GM10248 (cell line): Measurements from ENCODE around the gene DOCK7.

Source experiments
- CTCF ChIA-PET: fragments of 300-600 bp; sonication (Branson Sonifier 250); formaldehyde crosslinking; extraction: SDS; loops from one replicate; lab custom pipeline; 2021; ENCODE audit warnings: antibody characterized with exemption; lab: Yijun Ruan, JAX
- POLR2A ChIA-PET: fragments of 350-650 bp; sonication (Branson Sonifier 250); formaldehyde crosslinking; extraction: SDS; loops from one replicate; lab custom pipeline; 2020; ENCODE audit warnings: antibody characterized with exemption; lab: Yijun Ruan, JAX
- DNase-seq: peaks from one replicate; pipeline ENCODE4 v3.0.0; 2012; ENCODE audit errors: extremely low spot score
- CTCF ChIP-seq: IDR thresholded peaks from 2 replicates; pipeline ENCODE4 v1.5.1; 2012; ENCODE audit warnings: mild to moderate bottlenecking, low read depth; ENCODE audit errors: extremely low read depth, missing control alignments, control extremely low read depth

DOCK7 gene

DNA sequence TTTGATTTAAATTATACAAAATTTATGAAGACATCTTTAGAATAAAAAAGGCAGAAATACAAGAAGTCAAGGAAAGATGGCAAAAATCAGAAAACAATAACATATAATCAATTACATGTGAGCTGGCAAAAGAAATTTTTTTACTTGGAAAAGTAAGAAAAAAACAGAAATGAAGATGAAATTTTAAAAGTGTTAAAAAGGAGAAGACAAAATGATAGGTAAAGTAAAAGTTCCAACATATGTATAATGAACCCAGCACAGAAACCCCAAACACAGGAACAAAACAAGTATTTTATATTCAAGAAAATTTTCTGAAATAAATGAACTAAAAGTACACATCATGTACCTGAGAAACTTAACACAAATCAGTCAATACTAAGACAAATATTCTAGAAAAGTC lies 188.0 kb downstream of the DOCK7 start:
- DNase-seq: no peak
- ChIA-PET CTCF (interaction anchor here (1.6 to 2.9 kb wide), 3 partner anchors 8 to 246 kb away, joined by 5 to 23 read pairs (median 13); no protein-coding TSS in a partner anchor), POLR2A (no interaction called here)
- no peak for TF ChIP-seq CTCF

GRCh38 chr1:62494137-62494536 lies 194.0 kb downstream of the DOCK7 start:
- no peak for TF ChIP-seq CTCF
- ChIA-PET POLR2A (no interaction called here), CTCF (no interaction called here)
- no peak for DNase-seq

- TF ChIP-seq CTCF: no peak
- CTCF ChIA-PET: no interaction called here
- POLR2A ChIA-PET: no interaction called here
- no peak for DNase-seq
Observed at GRCh38 chr1:62493656-62494055, 194.5 kb downstream of the DOCK7 start.

DNA sequence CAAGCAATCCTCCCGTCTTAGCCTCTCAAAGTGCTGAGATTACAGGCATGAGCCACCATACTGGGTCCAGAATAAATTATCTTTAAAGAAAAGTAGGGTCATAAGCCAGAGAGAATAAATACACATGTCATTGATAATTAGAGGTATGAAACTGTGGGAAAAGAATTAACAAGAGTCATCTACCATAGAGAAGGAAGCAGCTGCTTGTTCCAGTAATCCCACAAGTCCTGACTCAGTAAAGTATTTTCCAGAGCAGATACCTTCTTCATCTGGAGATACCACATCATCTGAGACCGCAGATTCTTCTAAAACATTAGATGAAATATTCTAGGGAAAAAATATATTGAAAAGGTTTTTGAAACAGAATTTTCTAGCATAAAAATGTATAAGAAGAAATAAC lies 195.7 kb downstream of the DOCK7 start:
- ChIA-PET POLR2A (no interaction called here), CTCF (no interaction called here)
- no peak for TF ChIP-seq CTCF
- no peak for DNase-seq

GRCh38 chr1:62487956-62488355 lies 200.2 kb downstream of the DOCK7 start:
- ChIA-PET CTCF (interaction anchor here (1.0 to 3.4 kb wide), 5 partner anchors 8 to 258 kb away, joined by 3 to 13 read pairs (median 4); no protein-coding TSS in a partner anchor), POLR2A (no interaction called here)
- no peak for DNase-seq
- TF ChIP-seq CTCF: no peak

DNA sequence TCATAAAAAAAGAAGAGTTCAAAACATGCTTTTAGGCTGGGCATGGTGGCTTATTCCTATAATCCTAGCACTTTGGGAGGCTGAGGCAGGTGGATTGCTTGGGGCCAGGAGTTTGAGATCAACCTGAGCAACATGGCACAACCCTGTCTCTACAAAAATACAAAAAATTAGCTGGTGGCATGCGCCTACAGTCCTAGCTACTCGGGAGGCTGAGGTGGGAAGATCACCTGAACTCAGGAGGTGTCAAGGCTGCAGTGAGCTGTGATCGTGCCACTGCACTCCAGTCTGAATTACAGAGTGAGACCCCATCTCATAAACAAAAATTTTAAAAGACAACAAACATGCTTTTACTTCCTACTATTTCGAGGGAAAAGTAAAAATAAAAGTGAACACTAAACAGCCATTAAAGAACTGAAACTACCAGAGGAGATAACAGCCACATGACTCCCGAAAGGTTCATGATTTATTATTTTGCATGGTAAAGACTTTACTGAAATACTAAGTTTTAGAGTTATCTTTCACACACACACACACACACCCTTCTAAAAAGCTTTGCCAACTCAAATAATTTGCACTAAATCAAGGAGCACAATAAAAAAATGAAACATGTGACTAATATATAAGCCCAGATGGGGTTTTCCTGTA lies 203.2 kb downstream of the DOCK7 start:
- ChIA-PET POLR2A (interaction anchor here (0.6 kb wide), 1 partner anchor 13 kb away, joined by 5 read pairs; no protein-coding TSS in a partner anchor), CTCF (interaction anchor here (1.2 to 3.4 kb wide), 3 partner anchors 10 to 261 kb away, joined by 3 to 13 read pairs (median 5); no protein-coding TSS in a partner anchor)
- TF ChIP-seq CTCF: no peak
- peak; percentile 19 for DNase-seq
